LoVo (cell line): ENCODE results near the gene TNRC18.
"Not testable (repeated sequence)": the region's sequence is repeated elsewhere in the genome, so short reads cannot be mapped to it uniquely, and the experiment has no call there.

ENCODE experiments used
- DNase-seq: peaks from one replicate; pipeline ENCODE4 v3.0.0-alpha.2; 2016; ENCODE audit warnings: low spot score

The TNRC18 gene

DNA sequence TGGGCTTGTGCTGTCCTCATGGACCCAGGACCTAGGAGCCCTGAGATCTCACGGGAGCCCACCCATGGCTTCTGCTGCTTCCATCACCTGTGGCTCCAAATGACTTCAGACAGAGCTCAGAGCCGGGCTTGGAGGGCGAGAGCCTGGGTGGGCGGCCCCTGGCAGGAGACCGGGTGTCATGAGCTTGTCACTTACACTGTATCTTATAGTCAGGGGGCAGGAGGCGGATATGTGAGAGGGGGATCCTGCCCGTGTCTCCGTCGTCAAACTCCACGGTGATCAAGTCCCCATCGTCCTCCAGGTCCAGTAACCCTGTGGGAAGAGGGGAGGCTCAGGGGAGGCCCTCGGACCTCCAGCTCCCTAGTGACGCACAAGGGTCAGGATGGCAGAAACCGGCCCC is 107.9 kb downstream of the TNRC18 start:
- DNase-seq = no peak

DNA sequence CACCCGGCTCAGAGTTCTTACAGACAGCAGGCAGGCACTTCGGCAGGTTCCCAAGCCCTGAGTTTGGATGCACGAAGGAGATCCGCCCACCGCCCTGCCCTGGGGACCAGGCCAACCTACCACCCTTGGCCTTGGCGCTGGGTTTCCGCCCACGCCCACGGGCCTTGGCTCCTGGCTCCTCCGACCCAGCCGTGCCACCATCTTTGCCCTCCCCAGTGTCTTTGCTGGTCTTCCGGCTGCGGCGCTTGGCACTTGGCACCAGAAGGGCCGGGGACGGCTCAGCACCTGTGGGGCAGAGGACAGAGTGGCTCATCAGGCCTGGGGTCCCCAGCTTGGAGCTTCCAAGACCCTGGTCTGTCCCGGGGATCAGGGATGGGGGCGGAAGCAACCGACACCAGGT is 108.8 kb downstream of the TNRC18 start:
- DNase-seq = no peak

DNA sequence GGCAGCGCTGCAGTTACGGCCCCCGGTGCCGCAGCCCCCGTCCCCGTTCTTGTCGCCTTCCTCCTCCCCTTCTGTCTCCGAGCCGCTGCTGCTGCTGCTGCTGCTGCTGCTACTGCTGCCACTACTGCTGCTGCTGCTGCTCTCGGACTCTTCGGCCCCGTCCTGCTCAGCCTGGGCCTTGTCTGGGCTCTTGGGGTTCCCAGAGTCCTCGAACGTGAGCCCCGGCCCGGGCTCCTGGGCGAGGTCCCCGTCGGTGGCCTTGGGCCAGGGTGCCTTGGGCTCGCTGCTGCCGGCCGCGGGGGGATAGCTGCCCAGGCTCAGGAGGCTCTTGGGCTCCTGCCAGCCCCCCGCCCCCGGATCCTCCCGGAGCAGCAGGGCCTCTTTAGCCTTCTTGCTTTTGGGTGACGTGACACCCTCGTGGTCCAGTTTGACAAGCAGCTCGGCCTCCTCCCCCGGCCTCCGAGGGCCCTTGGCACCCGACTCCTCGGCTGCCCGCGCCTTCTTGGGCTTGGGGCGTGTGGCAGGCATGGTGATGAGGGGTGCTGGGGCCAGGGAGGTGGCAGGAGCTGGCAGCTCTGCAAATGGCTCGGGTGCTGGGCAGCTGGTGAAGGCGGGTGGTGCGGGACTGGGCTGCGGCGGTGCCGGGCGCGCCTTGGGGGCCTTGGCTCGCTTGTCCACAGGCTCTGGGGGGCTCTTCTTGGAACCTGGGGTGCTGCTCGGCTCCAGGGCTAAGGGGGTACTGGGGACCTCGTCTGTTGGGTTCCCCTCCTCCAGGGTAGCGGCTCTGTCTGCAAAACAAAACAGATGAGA is 110.4 kb downstream of the TNRC18 start:
- not testable (repeated sequence) for DNase-seq

DNA sequence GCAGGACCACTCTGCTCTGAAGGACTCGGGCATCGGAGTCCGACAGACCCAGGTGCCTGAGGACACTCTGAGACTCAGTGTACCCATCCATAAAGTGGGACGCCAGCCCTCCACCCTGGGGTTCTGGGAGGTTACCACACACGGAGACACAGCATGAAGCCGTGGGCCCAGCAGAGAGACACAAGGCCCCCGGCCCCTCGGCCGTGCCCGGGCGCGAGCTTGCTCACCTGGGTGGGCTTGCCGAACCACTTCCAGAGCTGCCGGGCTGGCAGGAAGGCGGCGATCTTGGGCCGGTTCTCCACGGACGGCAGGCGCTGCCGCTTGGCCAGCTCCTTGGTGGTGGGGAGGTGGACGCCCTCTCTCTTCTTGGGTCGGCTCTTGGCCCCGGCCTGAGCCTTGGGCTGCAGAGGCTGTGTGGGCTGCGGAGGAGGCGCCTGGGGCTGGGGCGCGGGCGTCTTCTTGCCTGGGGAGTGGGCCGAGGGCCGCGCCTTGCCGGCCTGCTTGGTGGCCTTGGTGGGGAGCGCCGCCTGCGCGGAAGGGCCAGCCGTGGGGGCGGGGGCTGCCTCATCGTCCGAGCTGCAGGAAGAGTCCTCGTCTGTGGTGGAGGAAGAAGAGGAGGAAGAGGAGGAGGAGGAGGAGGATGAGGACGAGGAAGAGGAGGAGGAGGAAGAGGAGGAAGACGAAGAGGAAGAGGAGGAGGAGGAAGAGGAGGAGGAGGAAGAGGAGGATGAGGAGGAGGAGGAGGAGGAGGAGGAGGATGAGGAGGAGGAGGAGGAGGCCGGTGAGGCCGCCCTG is 111.2 kb downstream of the TNRC18 start:
- not testable (repeated sequence) for DNase-seq

DNA sequence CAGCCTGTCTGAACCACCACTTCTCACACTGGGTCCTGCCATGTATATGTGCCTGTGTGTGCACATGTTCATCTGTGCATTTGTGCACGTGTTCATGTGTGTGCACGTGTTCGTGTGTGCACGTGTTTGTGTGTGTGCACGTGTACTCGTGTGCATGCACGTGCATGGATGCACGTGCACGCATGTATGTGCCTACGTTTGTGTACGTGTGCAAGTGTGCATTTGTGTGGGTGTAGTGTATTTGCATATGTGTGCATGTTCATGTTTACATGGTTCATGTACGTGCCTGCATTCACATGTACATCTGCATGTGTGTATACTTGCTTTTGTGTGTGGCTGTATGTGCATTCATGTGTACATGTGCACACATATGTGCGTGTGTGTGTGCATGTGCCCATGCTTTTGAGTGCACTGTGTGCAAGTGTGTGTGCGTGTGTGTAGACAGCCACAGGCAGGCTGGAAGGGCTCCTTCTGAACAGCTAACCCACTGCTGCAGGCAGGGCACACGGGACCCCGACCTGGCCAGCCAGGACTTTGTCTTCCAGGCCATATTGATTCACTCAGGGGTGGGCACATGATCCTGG is 112.7 kb downstream of the TNRC18 start:
- DNase-seq = no peak

DNA sequence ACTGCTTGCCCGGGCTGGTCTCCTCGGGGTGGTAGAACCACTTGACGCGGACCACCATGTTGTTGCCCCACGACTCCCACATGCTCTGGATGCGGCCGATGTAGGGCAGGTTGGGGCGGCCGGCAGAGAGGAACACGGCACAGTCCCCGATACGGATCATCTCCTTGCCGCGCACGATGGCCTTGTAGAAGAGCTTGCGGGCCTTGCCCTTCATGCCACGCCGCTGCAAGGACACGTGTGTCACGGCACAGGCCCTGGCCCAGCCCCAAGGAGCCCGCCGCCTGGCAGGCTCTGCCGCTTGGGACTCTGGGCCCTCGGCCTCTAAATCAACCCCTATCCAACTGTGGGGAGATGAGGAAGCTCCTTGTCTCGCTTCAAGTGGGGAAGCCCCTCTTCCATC is 114.5 kb downstream of the TNRC18 start:
- no peak for DNase-seq

DNA sequence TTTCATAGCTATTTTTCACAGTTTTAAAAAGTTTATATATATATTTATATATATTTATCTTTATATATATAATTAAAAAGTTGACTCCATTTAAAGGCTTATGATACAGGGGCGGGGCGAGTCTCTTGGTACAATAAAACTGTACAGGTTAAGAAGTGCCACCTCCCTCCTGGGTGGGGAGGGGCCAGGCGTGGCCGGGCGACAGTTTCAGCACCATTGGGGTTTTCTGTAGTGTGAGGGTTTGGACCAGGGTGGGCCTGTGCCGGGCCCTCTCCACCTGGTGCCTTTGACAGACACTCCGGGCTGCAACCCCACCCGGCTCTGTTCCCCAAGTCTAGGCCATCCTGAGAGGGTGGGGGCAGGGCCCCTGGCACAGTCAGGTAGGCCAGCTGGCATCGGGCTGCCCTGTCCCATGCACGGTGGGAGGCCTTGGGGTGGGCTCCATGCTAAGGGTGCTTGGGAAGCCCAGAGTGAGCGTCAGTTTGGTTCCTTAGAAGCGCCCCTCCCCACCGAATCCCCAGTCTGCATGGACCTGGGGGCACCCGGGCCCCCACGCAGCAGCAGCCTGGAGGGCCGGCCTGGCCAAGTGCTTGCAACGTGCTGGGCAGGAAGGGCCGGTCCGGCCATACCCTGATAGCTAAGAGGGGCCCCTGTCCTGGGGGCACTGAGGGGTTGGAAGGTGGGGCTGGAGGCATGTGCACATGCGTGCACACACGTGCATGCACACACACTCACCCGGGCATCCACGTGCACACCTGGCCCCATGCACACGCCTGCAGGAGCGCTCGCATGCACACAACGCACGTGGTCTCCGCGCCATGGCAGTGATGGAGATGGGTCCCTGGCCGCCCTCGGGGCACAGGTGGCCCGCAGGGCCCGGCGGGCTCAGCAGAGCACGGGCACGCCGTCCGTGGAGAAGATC is 116.2 kb downstream of the TNRC18 start:
- not testable (repeated sequence) for DNase-seq

DNA sequence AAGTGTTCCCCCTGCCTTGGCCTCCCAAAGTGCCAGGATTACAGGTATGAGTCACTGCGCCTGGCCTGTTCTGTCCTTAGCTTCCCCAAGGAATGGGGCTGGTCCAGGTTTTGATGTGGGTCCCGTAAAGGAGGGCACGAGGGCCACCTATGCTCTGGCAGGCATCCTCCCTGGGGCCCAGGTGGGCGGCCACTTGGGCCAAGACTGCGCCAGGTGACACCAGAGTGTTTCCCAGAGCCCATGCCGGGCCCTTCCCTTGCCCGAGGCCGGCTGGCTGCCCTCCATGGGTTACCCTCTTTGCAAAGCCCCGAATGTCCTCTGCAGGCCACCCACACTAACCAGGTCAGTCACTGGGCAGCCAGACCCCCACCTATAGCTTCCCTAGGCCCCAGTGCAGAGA is 118.6 kb downstream of the TNRC18 start:
- not testable (repeated sequence) for DNase-seq

DNA sequence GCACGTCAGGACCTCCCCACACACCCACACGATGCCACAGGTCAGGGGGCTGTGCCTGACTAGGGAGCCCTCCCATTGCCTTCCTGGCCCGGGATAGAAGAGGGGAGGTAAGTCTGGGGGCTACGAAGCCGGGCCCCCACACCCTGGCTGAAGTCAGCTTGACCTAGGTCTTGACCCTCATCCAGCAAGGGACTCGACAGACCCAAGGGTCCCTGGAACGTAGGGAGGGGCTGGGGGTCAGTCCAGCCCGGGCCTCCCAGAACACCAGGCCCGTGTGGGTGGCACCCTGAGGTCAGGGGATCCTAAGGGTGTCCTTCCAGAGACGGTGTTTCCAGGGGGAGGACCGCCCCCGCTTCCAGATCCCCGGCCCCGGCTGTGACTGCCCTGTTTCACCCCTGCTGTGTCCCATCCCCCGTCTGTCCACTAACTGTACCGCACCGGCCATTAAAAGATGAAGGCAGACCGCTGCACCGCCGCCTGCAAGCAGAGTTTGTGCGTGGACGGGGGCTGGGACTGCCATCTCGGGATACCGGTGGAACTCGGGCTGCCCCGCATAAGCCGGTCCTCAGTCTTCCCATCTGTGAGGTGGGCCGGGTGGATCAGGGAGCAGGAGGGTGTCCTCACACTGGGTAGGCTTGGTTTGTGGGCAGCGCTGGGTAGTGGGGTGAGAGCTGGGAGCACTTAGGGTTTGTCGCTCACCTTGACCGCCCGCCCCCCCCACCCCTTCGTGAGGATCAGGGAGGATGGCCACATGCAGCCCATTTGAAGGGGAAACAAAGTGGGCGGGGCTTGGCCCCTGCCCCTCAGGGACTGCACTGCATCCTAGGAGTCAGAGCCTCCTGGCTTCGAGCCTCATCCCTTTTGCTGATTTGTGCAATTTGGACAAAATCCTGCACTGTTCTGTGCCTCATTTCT is 119.8 kb downstream of the TNRC18 start:
- DNase-seq = no peak

DNA sequence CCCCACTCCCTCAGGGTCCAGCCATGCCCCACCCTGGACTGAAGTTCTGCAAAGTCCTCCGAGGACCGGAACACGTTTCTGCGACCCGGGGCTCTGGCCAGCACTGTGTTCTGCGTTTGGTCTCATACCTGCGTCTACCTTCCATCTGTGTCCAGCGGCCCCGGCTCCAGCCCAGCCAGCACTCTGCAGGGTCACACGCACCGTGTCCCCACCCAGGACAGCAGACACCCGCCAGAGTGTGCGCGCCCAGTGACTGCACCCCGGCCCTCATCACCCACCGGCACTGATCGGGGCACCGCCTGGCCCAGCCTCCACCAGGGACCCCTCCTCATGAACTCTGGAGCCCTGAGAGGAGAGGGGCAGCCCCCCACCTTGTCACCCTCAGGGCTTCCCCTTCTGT is 120.6 kb downstream of the TNRC18 start:
- DNase-seq = no peak

DNA sequence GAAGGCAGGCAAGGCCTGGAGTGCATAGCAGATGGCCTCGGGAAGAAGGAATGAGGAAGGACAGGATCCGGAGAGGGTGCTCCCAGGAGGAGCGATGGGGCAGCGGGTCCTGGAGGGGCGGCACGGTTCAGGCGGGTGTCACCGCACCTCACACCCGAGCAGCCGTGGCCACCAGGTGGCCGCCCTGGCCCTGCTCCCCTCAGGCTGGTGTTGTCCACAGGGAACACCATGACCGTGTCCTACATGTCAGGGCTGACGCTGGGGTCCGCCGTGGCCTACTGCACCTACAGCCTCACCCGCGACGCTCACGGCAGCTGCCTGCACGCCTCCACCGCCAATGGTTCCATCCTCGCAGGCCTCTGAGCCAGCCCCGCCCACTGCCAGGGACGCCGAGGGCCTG is 121.1 kb downstream of the TNRC18 start:
- DNase-seq = no peak

DNA sequence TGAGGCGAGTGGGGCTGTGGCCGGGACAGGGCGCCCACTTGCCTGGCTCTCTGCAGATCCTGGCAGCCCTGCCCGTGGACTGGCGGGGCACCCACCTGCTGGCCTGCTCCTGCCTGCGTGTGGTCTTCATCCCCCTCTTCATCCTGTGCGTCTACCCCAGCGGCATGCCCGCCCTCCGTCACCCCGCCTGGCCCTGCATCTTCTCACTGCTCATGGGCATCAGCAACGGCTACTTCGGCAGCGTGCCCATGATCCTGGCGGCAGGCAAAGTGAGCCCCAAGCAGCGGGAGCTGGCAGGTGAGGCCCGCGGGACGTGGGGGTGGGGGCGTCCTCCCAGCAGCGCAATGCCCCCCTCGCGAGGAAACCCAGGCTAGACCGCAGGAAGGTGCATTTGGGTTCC is 123.3 kb downstream of the TNRC18 start:
- no peak for DNase-seq

DNA sequence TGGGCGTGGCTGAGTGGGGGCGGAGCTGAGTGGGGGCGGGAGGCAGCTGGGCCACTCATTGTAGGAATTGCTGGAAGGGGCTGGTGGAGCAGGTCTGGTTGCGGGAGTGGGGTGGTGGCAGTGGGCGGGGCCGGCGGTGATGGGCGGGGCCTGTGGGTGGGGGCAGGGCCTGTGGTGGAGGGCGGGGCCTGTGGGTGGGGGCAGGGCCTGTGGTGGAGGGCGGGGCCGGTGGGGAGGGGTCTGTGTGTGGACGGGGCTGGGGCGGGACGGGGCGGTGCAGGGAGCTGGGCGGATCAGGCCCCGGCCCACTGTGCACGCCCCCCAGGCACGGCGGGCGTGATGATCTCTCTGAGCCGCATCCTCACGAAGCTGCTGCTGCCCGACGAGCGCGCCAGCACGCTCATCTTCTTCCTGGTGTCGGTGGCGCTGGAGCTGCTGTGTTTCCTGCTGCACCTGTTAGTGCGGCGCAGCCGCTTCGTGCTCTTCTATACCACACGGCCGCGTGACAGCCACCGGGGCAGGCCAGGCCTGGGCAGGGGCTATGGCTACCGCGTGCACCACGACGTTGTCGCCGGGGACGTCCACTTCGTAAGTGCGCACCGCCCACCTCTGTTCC is 126.9 kb downstream of the TNRC18 start:
- DNase-seq = no peak

DNA sequence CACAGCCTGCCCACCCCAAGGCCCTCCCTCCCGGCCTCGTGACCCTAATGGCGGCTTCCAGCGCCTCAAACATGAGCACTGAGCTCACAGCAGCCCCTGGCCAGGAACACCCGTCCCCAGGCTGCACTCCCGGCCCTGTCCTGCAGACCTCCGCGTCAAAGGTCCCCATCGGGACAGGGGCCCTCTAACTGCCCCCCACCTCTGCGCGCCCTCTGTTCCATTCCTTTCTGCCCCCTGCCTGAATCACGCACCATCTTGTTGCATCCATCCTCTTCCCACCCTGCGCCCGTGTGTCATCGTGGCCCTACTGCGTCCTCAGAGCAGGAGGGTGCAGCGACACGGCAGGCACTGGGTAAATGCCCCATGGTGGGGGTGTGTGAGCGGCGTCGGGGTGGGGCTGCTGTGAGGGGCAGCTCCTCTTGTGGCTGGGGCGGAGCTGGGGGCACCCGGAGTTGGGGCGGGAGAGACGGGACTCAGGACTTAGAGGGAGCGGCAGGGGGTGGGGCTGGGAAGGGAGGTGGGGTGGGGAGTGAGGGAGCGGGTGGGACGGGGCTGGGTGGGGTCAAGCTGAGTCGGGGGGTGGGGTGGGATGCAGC is 127.5 kb downstream of the TNRC18 start:
- DNase-seq = no peak

DNA sequence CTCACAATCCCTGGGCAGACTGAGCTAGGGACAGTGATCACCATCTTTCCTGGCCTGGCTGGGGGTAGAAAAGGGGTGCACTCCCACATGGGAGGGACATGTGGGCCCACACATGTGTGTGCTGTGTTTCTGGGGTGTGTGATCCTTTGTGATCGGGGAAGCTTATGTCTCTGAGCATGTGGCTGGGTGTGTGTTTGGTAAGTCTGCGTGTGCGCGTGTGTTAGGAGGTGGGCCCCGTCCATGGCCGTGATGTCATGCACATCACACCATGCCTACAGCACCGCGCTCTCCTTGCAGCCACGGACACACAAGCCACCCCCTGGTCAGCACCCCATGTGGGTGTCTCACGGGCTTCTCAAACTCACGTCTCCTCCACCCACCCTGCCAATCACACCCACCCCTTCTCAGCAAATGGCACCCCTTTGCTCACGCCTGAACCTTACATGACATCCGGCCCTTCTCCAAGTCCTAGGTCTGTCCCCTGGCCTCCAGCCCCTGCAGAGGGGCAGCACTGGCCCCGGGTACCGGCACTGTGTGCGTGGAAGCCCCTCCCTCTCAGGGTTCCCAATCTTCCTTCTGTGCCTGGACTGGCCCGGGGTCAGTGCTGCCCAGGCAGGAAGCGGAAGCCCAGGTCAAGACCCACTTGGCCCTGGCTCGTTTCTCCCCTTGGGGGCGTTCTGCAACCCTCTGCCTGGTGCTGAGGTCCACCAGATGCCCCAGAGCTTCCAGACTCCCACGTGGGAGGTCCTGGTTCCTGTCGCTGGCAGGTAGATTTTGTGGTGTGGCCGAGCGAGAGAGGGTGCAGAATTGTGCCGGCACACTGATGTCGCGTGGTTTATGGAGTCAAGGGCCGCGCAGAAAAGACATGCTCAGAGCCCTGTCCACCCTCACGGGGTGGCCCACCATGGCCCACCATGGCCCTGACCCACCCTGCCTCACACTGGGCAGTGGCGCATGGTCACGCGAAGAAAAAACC is 128.3 kb downstream of the TNRC18 start:
- no peak for DNase-seq

DNA sequence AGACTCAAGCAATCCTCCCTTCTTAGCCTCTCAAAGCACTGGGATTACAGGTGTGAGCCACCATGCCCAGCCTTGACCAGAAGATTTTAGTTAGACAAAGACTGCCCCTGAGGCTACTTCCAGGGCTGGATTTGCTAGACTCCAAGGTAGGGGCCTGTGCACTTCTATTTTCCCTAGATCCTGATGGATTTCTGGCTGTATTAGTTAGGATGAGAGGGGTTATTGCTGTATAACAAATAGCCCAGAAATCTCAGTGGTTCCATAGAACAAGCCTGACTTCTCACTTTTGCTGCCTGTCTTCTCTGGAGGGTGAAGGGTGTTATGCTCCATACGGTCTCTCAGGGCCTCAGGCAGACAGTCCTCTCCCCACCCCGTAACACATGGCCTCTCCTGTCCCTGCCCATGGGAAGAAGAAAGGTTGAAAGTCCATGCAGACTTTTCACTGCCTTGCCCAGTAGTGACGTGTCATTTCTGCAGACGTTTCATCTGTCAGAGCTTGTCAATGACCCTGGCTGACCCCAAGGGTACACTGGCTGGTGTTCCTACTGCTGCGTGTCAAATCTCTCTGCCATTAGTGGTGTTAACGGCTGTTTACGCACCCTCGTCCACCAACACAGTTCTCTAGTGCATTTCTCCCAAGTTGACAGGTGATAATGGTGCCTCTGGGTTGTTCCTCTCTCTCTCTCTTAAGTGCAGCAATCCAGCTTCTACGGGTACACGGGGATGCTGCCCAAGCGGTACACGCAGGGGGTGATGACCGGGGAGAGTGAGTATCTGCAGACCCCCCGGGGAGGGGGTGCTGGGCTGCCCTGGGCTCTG is 129.3 kb downstream of the TNRC18 start:
- DNase-seq = no peak

DNA sequence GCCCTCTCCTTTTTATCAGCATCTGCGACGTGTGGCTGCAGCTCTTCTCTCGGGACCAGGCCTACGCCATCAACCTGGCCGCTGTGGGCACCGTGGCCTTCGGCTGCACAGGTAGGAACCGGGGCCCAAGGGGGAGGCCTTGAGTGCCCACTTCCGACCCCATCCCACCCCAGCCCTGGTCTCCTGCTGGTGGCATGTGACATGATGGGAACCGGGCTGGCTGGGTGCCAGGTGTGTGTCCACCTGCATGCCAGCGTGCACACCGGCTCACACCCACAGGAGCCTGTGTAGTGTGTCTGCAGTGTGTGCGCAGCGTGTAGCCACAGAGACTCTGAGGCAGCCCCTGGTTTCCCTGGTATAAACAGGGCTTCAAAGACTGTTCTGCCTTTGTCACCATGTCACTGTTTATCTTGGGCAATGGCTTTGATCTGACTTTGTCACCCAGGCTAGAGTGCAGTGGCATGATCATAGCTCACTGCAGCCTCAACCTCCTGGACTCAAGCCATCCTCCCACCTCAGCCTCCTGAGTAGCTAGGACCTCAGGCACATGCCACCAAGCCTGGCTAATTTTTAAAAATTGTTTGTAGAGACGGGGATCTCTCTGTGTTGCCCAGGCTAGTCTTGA is 131.8 kb downstream of the TNRC18 start:
- not testable (repeated sequence) for DNase-seq
